Fibroblast of skin of right quadriceps (primary cell): ENCODE results near the gene CDK18.
A peak's percentile ranks its signal among the peaks of the same experiment; 100 is the strongest.

Source experiments
- DNase-seq: peaks from one replicate; pipeline ENCODE4 v3.0.0-alpha.2; 2013

Gene CDK18

DNA sequence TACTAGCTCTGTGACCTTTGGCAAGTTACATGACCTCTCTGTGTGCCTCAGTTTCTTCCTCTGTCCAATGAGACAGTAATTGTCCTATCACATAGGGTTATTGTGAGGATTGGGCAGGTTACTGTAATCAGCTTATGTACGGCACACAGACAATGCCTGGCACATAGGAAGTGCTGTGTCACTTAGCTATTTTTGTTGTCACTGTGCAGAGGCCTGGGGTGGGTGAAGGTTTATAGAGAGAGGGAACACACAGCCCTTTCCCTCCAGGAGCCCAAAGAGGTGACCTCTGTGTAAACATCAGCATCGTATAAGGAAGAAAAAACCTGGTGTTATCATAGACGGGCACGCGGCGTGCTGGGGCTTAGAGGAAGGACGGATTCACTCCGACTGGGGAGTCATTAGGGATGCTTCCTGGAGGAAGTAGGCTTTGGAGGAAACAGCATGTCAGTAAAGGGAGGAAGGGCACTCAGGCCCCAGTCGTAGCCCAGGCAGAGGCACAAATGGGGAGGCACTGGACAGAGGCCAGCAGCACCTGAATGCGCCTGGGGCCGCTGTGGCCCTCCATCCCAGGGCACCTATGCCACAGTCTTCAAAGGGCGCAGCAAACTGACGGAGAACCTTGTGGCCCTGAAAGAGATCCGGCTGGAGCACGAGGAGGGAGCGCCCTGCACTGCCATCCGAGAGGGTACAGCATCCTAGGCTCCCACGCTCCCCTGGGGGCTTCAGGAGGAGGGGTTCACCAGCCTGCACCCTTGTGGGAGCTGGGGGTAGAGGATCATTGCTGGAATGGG lies 21.2 kb downstream of the CDK18 start:
- DNase-seq, result no peak

DNA sequence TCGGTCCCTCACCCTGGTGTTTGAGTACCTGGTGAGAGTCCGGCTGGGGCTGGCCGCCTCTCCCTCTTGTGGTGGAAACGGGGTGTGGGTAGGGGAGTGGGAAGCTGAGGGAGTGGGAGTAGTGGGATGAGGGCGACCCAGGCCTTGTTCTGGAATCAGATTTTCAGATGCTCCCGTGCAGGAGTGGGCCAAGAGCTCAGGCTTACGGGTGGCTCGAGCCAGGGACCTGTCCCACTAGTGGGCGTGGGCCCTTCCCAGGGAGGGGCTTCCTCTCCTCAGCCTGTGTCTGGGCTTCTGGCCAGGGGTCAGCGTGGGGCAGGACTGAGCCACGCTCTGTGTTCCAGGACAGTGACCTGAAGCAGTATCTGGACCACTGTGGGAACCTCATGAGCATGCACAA lies 22.0 kb downstream of the CDK18 start:
- DNase-seq, result no peak

DNA sequence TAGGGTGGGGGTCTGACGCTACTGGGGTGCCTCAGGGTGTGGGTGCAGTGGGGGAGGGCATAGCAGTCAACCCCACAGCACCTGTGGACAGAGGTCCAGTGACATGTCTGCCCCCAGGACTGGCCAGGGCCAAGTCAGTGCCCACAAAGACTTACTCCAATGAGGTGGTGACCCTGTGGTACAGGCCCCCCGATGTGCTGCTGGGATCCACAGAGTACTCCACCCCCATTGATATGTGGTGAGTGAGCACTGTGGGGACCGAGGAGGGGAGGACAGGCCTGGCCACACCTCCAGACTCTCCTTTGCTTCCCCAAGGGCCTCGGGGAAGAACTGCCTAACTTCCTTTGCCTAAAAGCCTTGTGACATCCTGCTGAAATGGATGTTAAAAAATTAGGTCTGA lies 23.5 kb downstream of the CDK18 start:
- DNase-seq, result no peak

DNA sequence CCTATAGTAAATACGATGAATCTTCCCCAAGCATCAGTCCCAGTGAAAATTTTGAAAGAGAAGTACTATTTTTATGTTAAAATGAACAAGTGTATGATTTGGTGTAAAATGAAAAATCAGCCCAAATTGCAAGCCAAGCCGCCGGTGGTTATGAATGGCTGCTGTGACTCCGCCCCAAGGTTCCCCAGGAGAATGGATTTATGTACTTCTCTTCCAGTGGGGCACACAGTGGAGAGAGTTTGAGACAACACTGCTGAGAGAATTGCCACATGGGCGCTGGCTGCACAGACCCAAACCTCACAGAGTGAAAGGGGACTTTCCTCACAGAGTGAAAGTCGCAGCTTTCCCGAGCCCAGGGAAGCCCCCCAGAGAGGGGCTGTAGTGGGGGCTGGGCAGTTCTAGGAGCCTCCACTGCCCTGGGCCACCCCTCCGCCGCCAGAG lies 24.0 kb downstream of the CDK18 start:
- no peak for DNase-seq

DNA sequence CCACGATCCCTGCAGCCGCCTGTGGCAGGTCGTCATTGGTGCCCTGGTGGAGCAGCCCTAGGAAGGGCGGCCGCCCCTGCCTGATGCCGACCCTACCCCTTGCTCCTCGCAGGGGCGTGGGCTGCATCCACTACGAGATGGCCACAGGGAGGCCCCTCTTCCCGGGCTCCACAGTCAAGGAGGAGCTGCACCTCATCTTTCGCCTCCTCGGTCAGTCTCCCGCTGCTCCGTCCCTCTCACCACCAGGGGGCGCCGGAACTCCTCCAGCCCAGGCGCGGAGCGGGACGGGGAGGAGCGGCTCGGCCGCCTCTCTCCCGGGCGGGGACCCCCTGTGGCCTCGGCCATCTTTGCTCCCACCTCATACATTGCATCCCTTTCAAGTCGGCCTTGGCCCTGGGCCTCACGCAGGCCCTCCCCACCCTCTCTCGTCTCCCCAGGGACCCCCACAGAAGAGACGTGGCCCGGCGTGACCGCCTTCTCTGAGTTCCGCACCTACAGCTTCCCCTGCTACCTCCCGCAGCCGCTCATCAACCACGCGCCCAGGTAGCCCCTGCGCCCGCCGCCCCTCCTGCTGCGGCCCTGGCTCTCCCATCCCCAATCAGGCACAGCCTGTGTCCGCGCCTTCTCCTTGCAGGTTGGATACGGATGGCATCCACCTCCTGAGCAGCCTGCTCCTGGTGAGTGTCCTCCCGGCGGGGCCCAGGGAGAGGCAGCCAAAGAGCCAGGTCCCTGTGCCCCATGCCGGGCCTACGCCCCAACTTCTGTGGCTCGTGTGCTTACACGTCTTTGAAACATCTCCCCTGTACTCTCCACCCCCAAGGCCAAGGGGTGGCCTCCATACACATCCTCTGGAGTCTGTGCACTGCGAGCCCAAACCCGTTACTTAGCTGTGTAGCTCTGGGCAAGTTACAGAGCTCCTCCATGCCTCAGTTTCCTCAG lies 24.7 kb downstream of the CDK18 start:
- peak; percentile 62 for DNase-seq

DNA sequence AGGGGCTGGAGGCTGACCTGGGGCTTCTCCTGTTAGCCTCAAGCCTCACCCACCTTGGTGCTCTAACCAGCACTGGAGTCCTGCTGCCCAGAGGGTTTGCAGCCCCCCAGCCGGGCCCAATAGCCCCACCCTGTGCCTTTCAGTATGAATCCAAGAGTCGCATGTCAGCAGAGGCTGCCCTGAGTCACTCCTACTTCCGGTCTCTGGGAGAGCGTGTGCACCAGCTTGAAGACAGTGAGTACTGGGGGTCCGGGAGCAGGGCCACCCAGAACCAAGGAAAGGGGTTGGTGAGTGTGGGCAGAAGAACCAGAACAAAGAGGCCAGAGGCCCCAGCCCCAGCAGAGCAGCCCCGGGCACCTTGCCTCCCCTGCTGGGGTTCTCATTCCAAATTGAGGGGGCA lies 25.6 kb downstream of the CDK18 start:
- DNase-seq, result no peak

DNA sequence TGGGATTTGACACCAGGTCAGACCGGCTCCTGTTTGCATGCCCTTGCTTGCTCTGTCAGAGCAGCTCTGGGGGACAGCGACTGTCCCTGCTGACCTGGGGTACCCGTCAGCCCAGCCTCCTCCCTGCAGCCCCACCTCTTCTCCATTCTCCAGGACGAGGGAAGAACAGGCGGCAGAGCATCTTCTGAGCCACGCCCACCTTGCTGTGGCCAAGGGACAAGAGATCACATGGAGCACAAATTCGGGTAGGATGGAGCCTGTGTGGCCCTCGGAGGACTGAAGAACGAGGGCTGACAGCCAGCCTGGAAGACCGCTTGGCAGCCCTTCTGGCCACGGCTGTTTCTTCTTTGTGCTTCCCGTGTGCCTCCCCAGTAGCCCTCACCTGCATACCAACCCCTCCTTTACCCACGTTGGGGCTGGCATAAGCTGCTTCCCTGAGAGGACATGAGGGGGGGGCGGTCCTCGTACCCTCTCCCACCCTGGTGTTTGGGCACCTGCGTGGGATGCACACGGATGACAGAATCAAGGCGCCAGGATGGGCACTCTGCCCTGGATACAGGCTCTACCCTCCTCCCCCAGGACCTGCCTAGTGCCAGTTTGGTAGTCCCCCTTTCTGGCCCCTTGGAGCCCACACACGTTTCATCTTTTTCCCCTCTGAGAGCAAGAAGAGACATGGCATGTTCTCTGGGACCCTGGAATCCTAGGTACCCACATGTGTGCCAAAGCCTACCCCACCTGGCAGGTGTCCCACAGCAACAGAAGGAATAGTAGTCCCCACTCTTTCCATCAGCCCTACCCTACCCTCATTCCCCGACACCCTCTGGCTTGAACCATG lies 26.9 kb downstream of the CDK18 start:
- no peak for DNase-seq

DNA sequence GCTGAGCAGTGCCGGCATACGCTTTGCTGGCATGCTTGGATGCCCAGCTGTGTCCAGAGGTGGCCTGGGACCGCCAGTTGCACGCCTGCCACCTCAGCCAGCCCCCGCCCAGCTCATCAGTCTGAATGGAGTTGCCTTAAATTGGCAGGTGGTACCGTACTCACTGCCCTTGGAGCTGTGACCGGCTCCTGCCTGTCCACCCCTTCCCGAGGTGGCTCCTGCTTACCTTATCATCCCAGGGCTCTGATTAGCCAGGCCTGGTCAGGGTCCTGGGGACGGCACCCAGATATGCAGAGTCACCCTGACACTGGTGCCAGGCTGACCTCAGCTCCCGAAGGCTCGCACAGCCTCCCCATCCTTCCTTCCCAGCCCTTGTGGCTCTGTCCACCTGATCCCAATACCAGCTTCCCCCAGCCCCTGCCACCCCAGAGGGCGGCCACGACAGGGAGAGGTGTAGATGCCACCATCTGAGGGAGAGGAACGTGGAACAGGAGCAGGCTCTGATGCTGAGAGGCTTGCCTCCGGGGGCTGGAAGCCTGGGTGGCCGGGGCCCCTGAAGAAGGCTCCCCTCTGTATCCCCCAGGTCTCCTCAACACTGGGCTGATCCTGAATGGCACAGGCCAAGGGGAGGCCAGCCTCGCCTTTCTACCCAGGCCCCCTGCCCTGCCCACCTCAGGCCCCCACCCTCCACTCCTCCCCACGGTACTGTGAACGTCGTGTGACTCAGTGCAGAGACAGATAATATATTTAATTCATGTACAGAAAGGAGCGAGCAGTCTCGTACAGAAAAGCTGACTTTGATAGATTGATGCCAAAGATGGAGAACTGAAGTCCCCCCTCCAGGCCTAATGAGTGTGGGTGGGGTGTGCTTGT lies 27.8 kb downstream of the CDK18 start:
- DNase-seq, result no peak

DNA sequence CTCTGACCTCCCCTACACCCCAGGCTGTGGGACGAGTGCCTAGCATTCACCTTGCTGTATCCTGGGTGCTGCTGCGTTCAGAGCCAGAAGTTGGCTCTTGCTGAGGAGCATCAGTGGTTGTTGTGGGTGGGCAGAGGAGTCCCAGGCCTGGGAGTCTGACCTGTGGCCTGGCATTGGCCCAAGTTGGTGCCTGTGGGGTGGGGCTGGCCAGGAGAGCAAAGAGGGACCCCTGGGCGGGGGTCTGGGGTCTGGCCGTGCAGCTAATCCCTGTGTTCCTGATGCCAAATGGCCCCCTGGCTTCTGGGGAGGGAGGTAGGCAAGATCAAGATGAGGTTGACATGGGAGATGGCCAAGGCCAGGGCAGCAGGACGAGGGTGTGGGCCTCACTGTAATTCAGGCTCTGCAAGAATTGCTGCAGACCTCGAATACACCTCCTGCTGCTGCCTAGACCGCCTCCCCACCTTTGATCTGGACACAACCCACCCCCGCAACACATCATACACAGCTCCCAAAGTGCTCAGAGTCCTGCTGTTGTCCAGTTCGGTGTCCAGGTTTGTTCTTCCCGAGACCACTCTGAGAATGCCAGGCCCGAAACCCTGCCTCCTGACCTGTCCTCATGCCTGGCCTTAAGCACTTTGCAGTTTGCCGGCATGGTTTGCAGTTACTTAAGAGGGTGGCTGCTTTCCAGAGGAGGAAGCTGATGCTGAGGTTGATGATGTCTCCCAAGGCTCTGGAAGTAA lies 28.7 kb downstream of the CDK18 start:
- DNase-seq, result no peak

DNA sequence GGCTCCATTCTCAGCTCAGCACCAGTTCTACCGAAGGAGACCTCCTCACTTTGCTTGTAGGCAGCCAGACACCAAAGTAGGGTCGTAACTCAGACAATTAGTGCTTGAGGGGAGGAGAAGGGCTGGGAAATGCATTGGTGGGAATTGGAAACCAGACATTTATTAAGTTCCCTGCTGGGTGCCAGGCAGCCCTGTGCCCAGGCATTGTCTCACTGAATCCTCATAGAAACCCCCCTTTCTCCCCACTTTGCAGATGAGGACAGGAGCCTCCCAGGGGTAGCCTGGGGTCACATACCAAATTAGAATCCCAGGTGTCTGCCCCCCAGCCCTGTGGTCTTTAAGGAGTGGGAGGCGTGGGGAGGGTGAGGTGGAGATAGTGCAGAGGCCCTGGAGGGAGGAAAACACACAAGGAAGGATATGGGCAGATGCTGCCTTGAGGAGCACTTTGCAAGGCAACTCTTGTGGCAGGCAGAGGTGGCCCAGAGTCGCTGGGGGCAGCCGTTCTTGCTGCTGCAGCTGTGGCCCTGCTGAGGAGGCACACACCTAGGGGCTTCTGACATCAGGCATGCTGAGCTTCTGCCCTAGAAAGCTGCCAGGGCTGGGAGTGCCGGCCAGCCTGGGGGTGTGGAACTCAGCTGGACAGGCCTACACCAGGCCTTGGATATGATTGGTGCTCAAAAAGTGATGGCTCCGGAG lies 29.4 kb downstream of the CDK18 start:
- no peak for DNase-seq

DNA sequence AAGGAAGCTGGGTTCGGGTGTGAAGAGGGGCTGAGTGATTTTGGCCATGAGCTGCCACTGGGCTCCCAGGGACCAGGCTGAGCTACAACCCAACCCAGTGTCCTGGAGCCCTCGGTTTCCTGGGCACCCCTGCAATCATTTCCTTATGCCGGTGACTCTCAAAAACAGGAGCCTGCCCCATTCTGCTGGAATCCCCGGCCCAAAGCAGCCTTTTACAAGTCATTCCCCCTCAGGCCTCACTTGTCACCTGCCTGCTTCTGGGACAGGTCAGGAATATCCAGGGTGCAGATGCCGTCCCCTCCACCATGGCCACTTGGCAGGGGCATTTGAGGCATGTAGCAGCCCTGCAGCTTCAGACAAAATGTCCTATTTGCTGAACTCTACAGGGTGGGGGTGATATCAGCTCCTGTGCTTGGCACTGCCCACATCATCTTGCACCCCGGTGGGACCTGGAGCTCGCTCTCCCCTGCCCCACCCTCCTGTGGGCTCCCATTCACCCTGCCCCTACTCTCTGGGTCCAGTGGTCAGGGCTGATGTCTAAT lies 30.0 kb downstream of the CDK18 start:
- DNase-seq, result no peak

DNA sequence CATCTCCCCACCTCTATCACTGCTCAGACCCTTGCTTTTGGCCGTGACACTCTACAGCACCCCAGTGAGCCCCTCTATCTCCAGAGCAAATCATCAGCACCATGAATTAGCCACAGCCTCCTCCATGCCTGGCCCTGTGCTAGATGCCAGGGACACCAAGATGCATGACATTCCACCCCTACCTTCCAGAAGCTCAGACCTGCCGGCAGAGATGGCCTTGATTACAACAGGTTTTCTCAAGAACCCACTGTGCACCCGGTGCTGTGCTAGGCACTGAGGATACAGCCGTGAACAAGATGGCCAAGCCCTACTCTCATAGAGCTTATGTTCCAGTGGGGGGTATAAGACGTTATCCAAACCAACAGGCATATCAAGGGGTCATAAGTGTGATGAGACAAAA lies 30.6 kb downstream of the CDK18 start:
- DNase-seq, result no peak

DNA sequence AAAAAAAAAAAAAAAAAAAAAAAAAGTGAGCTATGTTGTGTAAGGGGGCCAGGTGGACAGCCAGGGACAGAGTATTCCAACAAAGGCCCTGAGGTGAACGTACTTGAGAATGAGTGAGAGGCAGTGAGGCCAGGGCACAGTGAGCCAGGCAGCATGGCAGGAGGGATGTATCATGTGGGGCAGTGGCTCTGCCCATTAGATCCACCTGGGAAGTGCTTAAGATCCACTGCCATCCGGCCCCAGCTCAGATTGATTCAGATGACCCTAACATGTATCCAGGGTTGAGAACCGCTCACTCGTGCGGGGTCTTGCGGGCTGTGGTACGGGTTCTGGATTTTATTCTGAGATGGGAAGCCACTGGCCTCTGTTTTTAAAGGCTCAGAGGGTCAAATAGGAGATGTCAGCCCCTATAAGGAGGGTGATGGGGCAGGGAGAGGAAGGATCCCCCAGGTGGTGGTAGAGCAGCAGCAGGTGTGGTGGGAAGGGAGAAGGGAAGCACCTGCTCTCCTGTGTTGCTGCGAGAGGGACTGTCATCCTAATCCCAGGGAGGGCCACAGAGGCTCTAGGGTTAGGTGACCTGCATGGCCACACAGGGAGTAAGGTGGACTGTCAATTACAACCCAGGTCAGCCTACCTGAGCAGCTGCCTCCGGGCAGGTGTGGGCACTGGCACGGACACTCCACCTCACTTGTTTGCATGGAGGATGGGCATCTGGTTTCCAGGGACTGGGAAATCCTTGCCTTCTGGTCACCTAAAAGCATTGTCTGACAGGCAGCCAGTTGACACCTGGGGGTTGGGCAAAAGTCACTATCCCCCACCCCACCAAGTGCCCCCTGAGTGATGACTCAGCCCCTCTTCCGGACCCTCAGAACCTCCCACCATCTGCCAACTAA lies 31.6 kb downstream of the CDK18 start:
- DNase-seq, result no peak

DNA sequence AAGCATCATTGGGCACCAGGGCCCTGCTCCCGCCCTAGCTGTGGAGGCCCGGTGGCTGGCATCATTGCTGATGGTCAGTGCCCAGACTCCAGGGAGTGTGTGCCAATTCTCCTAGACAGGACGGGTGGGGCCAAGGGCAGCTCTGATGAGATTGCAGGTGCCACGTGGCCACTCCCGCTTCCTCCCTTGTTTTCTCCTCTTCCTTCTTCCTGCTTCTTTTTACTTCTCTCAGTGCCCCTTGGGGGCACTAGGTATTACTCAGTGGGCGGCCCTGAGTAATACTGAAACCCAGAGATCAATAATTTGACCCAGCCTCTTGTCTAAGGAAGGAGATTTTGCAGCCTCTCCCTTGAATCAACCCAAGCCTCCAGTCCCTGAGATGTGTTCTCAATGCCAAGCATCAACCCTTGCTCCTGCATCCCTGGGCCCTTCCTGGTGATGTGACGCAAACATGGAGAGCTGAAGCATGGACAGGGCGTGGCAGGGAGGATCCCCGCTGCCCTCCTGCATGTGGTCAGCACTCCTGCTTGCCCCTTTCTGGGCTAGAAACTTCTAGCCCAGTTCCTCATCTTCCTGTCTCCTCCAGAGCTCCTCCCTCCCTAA lies 32.4 kb downstream of the CDK18 start:
- DNase-seq, result no peak

DNA sequence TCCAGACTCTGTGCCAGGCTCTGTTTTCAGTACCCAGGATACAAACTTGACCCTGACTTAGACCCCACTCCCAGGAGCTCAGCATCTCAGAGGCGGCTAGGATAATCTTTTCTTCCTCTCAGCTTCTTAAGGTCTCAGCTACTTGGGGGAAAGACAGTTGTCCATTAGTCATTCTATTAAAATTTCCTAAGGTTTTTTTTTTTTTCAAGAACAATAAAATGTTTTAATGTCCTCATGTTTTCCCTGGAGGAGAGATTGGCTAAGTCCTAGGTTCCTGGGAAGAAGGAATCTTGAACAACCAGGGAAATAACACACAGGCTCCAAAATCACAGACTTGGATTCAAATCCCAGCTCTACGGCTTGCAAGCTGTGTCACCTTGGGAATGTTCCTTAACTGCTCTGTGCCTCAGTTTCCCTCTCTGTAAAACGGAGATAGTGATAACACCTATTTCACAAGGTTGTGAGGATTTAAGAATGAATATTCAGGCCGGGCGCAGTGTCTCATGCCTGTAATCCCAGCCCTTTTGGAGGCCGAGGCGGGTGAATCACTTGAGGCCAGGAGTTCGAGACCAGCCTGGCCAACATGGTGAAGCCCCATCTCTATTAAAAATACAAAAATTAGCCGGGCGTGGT lies 33.0 kb downstream of the CDK18 start:
- peak; percentile 20 for DNase-seq

DNA sequence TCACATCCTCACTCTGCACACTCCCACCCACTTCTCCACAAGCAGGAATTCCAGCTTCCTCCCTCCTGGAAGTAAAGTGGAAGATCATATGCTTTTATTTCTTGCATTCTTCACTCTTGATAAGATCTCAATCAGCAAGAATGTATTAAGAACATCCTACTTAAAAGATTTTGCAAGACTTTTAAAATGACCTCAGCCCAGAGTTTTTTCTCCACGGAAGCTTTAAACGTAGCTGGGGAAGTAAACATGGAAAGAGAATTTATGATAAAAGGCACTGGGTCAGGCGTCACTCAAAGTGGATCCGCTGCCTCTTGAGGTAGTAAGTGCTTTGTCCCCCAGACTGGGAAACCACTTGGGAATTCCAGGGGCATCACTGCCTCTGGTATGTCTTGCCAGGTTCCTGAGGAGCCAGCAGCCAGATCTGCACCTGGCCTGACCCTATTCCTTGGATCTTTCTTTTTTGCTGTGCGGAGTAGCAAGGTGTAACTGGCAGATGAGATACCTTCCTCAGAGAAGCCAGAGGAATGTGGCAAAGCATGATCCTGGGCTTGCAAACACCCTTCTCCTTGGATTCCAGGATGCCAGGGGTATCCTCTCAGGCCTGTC lies 33.9 kb downstream of the CDK18 start:
- peak; percentile 20 for DNase-seq

DNA sequence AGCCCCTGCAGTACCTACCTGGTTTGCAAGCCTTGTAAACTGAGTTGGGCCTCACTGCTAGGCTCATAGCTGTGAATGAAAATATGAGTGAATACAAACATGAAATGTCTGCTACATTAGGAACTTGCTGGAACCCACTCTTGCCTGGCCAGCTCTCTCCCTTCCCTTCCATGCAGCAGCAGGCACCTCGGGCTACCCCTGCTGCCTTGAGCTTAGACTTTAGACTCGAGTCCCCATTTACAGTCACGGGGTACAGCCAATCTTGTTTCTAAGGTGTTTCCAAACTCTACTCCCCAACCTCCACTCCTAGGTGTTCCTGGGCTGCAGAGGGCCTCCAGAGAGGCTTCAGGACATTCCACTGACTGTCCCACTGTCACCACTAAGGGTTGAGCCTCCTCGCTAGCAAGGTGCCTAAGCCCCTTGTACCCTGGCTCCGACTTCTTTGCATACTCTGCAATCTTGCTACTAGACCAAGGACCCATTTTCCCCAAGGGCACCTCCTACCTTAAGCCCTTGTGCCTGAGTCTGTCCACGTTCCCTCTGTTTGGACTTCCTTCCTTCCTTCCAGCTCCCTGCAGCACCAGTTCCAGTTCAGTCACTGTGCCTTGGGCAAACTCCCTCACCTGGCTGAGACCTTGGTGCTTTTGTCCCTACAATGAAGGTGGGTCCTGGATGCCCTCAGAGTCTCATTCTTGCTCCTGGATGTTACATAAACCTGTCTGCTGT lies 36.9 kb downstream of the CDK18 start:
- DNase-seq, result no peak
